Transverse colon (tissue), 4 donors: ENCODE data around the gene GLRX2.

Experiments used
- CTCF ChIP-seq, 5 experiments: fragments of 200-600 bp in 3 of 5; fragments of 450-650 bp in 2 of 5; sonication (generic) in 3 of 5; IDR thresholded peaks; 1 replicate in 2 of 5; 2 replicates in 3 of 5; pipeline ENCODE4 v1.5.1; 2016 to 2017; ENCODE audit warnings: antibody characterized with exemption in 5 of 5, inconsistent platforms in 3 of 5, mild to moderate bottlenecking in 2 of 5, moderate library complexity in 1 of 5
- EP300 ChIP-seq: sonication (generic); formaldehyde crosslinking; IDR thresholded peaks from one replicate; pipeline ENCODE4 v1.6.1; 2017; ENCODE audit warnings: antibody characterized with exemption, low read depth
- POLR2A ChIP-seq: fragments of 450-650 bp; IDR thresholded peaks from one replicate; pipeline ENCODE4 v1.6.1; 2016; ENCODE audit warnings: antibody characterized with exemption, mild to moderate bottlenecking, moderate library complexity
- POLR2AphosphoS5 ChIP-seq, 3 donors: sonication (generic); formaldehyde crosslinking; IDR thresholded peaks; one replicate each; pipeline ENCODE4 v1.6.1; 2016; ENCODE audit warnings: antibody characterized with exemption in 3 of 3

- no peak for TF ChIP-seq CTCF (IDR thresholded peaks at IDR 0.05)
- no peak for TF ChIP-seq POLR2A
- no peak for TF ChIP-seq POLR2AphosphoS5 (IDR thresholded peaks at IDR 0.05)
- TF ChIP-seq EP300 = no peak
Observed at GRCh38 chr1:193065954-193066353, 39.3 kb downstream of the GLRX2 start.
